Activated CD4-positive, alpha-beta T cell treated with anti-CD3 and anti-CD28 coated beads for 1 hour (primary cell): Measurements from ENCODE around the gene F11R.
A peak's percentile ranks its signal among the peaks of the same experiment; 100 is the strongest.
"Not testable (repeated sequence)": the region's sequence is repeated elsewhere in the genome, so short reads cannot be mapped to it uniquely, and the experiment has no call there.

Source experiments
- DNase-seq: peaks from one replicate; pipeline ENCODE4 v3.0.0-alpha.2; 2020

Gene F11R

DNA sequence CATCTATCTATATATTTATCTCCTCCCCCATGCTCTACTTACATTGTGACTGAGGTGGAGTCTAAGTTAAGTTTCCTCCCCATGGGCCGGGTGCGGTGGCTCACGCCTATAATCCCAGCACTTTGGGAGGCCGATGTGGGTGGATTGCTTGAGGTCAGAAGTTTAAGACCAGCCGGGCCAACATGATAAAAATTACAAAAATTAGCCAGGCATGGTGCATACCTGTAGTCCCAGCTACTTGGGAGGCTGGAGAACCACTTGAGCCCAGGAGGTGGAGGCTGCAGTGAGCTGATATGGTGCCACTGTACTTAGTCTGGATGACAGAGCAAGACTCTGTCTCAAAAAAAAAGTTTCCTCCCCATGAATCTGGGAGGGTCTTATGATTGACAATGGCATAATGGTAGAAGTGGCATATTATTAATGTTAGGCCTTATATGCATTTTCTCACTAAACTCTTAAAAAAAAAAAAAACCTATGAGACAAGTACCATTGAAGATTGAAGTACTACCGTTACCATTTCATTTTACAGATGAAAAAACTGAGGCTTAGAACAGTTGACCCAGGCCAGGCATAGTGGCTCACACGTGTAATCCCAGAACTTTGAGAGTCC is 11.2 kb downstream of the F11R start:
- DNase-seq = no peak

DNA sequence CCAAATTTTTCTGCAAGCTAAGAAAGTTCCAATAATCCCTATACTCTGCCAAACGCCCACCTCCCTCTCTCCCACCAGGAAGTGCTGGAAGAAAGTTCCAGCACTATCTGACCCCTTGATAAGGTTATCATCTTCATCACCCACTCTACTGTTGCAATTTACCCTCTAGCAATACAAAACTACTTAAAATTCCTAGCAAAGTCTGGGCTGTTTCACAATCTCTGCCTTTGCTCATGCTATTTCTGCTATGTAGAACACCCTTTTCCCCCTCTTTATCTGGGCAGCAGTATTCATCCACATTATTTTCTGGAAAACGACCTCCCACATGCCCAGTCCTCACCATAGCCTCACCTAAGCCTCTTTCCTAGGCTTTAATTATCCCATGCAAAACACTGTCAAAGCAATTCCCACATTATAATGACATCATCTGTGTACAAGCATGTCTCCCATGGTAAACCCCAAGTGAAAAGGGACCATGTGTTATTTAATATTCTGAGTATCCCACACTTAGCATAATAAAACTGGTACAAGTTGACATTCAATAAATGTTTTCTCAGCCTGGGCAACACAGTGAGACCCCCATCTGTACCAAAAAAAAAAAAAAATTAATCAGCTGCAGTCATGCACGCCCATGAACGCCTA is 12.0 kb downstream of the F11R start:
- no peak for DNase-seq

- no peak for DNase-seq
Measured at GRCh38 chr1:161007369-161007768, 13.6 kb downstream of the F11R start.

- DNase-seq = no peak
Measured at GRCh38 chr1:161006563-161006962, 14.4 kb downstream of the F11R start.

DNA sequence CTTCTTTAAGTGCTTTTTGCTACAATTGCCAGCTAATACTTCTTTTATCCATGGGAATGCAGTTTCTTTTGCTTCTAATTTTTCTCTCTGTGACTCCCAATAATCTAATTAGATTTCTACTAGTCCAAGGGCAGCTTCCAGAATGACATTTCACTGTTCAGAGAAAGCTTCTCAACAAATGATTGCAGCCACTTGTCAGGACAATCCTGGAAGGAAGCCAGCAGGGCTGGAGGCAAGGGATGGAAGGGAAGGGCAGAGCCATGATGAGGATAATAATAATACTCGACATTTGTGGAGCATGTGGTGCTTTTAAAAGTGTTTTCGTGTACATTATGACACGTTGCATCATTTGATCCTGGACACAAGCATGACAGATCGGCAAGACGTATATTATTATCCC is 19.4 kb downstream of the F11R start:
- DNase-seq = no peak

DNA sequence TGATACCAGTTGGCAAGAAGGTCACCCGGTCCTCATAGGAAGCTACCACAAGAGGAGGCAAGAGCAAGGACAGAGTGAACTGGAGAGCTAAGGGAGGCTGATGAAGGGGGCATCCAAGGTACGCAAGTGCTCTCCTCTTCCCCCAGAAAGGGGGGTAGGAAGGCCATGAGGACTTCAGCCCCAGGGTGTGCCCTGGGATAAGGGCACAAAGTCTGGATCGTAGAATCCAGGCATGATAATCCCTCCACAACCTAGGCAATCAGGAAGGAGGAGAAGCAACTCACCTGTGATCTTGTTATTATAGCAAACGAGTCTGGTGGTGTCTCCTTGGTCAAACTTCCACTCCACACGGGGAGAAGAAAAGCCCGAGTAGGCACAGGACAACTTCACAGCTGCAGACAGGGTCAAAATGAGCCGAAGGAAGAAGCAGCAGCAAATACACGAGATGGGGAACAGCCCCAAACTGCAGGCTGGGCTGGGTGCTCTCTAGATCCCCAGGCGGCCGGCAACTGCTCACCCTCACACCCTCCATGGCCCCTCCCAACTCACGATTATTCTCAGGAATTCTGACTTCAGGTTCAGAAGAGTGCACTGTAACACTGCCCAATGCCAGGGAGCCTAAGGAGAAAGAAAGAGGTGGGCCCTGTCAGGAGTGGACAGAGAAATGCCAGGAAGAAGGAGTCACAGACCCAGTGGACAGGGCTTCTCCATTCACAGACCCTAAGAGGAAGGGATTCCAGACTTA is 20.0 kb downstream of the F11R start:
- DNase-seq = no peak

GRCh38 chr1:160999376-160999775 is 21.6 kb downstream of the F11R start:
- no peak for DNase-seq

DNA sequence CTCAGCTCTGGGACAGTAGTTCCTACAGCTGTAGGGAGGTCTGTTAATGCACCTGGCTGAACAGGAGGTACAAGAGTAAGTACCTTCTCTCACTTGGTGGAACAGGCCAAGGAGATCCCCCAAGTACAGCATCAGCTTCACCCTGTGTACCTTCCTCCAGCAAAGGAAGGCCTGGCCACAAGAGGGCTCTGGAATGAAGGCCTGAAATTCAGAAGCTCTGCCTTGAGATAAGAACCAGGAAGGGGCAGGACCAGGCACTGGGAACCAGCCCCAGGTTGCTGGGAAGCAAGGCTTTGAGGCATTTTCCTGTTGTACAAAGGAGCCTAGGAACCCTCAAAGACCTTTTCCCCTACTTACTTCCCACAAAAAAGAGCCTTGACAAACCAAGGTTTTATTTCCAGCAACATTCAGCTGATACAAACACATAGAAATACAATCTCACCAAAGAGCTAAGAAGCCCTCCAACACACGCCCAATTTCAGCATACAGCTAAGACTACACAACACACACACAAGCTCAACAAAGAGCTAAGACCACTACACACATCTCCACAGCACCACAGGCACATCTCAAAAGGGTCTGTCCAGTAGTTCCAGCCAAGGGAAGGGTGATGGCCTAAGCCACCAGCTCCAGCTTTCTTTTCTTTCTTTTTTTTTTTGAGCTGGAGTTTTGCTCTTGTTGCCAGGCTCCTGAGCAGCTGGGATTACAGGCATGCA is 23.5 kb downstream of the F11R start:
- peak; percentile 32 for DNase-seq

GRCh38 chr1:160996178-160996577 is 24.8 kb downstream of the F11R start:
- no peak for DNase-seq

- DNase-seq = no peak
Measured at GRCh38 chr1:160993544-160994193, 27.3 kb downstream of the F11R start.

GRCh38 chr1:160992036-160992435 is 28.9 kb downstream of the F11R start:
- DNase-seq = not testable (repeated sequence)

GRCh38 chr1:160987359-160988050 is 33.4 kb downstream of the F11R start:
- DNase-seq = no peak

GRCh38 chr1:160985723-160986122 is 35.2 kb downstream of the F11R start:
- no peak for DNase-seq

DNA sequence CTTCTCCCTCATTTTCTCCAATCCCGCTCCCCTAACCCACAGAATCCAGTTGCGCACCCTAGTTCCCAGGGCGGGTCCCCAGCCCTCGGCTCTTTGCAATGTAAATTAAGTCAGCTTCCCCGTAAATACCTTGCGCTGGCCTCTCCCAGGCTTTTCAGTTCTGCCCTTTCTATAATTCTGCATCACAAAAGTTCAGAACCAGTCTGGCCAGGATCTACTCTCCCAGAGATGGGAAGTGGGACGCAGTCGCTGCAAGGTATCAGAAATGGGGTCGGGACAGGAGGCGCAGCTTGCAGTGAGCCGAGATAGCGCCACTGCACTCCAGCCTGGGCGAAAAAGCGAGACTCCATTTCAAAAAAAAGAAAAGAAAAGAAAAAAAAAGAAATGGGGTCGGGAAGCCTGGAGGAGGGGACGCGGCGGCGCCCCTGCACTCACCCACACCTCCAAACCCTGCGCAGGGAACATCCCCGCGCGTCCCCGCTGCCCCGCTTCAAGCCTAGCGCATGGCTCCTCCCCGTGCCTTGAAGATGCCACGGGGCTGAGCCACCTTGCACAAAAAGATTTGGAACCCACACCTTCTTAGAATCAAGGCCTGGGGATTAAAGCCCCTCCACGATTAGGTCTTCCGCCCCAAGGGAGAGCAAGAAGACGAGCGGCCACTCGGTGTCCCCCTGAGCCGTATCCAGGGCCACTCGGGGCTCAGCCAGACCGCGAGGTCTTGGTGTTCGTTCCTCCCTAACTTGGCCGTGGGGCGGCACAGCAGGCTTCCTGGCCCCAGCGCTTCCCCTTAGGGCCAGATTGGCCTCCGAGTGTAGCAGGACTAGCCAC is 39.2 kb downstream of the F11R start:
- no peak for DNase-seq

GRCh38 chr1:160979286-160979685 is 41.7 kb downstream of the F11R start:
- DNase-seq = no peak

DNA sequence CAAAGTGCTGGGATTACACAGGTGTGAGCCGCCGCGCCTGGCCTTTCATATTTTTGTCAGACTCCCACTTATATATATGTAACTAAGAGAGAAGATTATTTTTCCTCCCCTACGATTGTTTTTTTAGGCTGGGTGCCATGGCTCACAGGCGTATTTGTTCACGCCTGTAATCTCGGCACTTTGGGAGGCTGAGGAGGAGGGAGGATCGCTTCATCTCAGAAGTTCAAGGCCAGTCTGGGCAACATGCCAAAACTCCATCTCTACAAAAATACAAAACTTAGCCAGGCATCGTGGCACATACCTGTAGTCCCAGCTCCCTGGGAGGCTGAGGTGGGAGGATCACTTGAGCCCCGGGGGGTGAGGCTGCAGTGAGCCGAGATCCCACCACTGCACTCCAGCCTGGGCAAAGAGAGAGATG is 42.4 kb downstream of the F11R start:
- DNase-seq = no peak

DNA sequence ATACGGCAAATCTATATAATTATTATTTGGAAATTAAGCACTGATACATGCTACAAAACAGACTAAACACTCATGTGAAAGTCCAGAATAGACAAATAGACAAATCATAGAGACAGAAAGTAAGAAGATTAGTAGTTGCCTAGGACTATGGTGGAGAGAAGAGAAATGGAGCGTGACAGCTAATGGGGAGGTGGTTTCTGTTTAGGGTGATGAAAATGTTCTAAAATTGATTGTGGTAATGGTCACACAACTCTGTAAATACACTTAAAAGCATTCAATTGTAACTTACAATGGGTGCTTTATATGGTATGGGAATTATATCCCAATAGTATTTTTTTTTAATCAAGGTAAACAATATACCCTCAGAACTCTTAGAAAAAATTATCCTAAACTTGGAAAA is 45.9 kb downstream of the F11R start:
- DNase-seq = no peak

GRCh38 chr1:160973491-160973890 is 47.5 kb downstream of the F11R start:
- DNase-seq = no peak

GRCh38 chr1:160972939-160973338 is 48.0 kb downstream of the F11R start:
- DNase-seq = no peak

- no peak for DNase-seq
Measured at GRCh38 chr1:160971618-160972056, 49.3 kb downstream of the F11R start.

GRCh38 chr1:160963521-160963920 is 57.4 kb downstream of the F11R start:
- no peak for DNase-seq
